DOHH2 (cell line): ENCODE data around the gene DPP10.

Experiments used
- H3F3A ChIP-seq: fragments of 200-600 bp; sonication (generic), shearing (Covaris generic); 2 replicates; pipeline ENCODE4 v1.6.0; 2016; ENCODE audit warnings: antibody characterized with exemption, mild to moderate bottlenecking; ENCODE audit not compliant: control insufficient read depth, insufficient read depth
- H3K27ac ChIP-seq: fragments of 200-600 bp; sonication (generic); 2 replicates; pipeline ENCODE4 v1.5.1; 2014; ENCODE audit warnings: low read depth, mild to moderate bottlenecking, low read length, moderate library complexity
- H3K27me3 ChIP-seq: fragments of 200-600 bp; sonication (generic); 2 replicates; pipeline ENCODE4 v1.6.1; 2014; ENCODE audit warnings: mild to moderate bottlenecking, low read length, mixed read lengths; ENCODE audit not compliant: control insufficient read depth
- H3K36me3 ChIP-seq: fragments of 200-600 bp; sonication (generic); 2 replicates; pipeline ENCODE4 v1.6.1; 2014; ENCODE audit warnings: mild to moderate bottlenecking, low read length, moderate library complexity, mixed read lengths; ENCODE audit not compliant: control insufficient read depth
- H3K4me1 ChIP-seq: fragments of 200-600 bp; sonication (generic); 2 replicates; pipeline ENCODE4 v1.6.1; 2014; ENCODE audit warnings: mild to moderate bottlenecking, low read length, mixed read lengths; ENCODE audit not compliant: control insufficient read depth
- H3K4me2 ChIP-seq: fragments of 200-600 bp; sonication (generic); 2 replicates; pipeline ENCODE4 v1.6.0; 2014; ENCODE audit warnings: mild to moderate bottlenecking, low read length, moderate library complexity
- H3K4me3 ChIP-seq: fragments of 200-600 bp; sonication (generic); 2 replicates; pipeline ENCODE4 v1.5.1; 2014; ENCODE audit warnings: mild to moderate bottlenecking, low read length, mixed read lengths
- H3K79me2 ChIP-seq: fragments of 200-600 bp; sonication (generic); 2 replicates; pipeline ENCODE4 v1.6.1; 2014; ENCODE audit warnings: mild to moderate bottlenecking, low read length, mixed read lengths; ENCODE audit not compliant: control insufficient read depth
- H3K9me2 ChIP-seq: fragments of 200-600 bp; sonication (generic); replicated peaks from 2 replicates; pipeline ENCODE4 v1.6.1; 2014; ENCODE audit warnings: mild to moderate bottlenecking, low read length, mixed read lengths; ENCODE audit not compliant: control insufficient read depth
- H3K9me3 ChIP-seq: fragments of 200-600 bp; sonication (generic); 2 replicates; pipeline ENCODE4 v1.6.1; 2014; ENCODE audit warnings: antibody characterized with exemption, low read length, mixed read lengths; ENCODE audit not compliant: control insufficient read depth, insufficient read depth
- H4K20me1 ChIP-seq: fragments of 200-600 bp; sonication (generic); 2 replicates; pipeline ENCODE4 v1.6.0; 2014; ENCODE audit warnings: low read depth, mild to moderate bottlenecking, antibody characterized with exemption, low read length, moderate library complexity; ENCODE audit not compliant: control insufficient read depth, insufficient read depth
- CTCF ChIP-seq: fragments of 200-600 bp; sonication (generic); IDR thresholded peaks from one replicate; pipeline ENCODE4 v1.5.1; 2014; ENCODE audit warnings: antibody characterized with exemption, mild to moderate bottlenecking, low read depth, low read length; ENCODE audit not compliant: poor library complexity, severe bottlenecking
- EZH2phosphoT487 ChIP-seq: fragments of 200-600 bp; sonication (generic); IDR thresholded peaks from 2 replicates; pipeline ENCODE4 v1.6.1; 2017; ENCODE audit warnings: borderline replicate concordance, mild to moderate bottlenecking, antibody characterized with exemption, low read length, moderate library complexity, mixed read lengths

Gene DPP10

DNA sequence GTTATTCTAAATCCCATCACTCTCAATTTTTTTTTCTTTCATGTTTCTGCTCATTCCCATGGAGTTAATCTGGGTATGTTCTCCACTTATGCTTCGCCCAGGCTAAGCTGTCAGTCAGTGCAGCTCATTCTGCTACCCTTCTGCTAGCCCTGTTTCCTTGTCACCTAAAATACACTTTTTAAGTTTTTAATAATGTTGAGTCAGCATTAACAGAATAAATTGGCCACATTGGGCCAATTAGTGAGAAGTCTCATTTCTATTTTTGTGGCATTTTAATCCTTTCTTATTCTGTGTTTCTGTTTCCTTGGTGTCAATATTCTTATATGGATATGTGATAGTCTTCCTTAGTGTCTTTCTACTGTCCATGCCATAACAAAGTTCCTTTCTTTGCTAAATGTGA lies 1126.2 kb downstream of the DPP10 start:
- Histone ChIP-seq H3K27ac (no peak overlapping the region), H3K79me2 (no peaks in the 10 kb centered on the region), H3K4me3 (no peak overlapping the region), H3K9me2 (no peaks in the 10 kb centered on the region), H3K9me3 (no peaks in the 10 kb centered on the region), H3K36me3 (no peaks in the 10 kb centered on the region), H3K4me1 (no peaks in the 10 kb centered on the region), H4K20me1 (no peaks in the 10 kb centered on the region), H3F3A (no peaks in the 10 kb centered on the region), H3K4me2 (no peak overlapping the region), H3K27me3 (no peaks in the 10 kb centered on the region)
- no peak for TF ChIP-seq EZH2phosphoT487
- no peak for TF ChIP-seq CTCF

GRCh38 chr2:115569547-115569946 lies 1127.1 kb downstream of the DPP10 start:
- TF ChIP-seq EZH2phosphoT487 (no peak), CTCF (no peak)
- Histone ChIP-seq H3F3A (no peaks in the 10 kb centered on the region), H3K9me2 (no peaks in the 10 kb centered on the region), H3K27me3 (no peaks in the 10 kb centered on the region), H3K4me1 (no peaks in the 10 kb centered on the region), H4K20me1 (no peaks in the 10 kb centered on the region), H3K36me3 (no peaks in the 10 kb centered on the region), H3K4me3 (no peak overlapping the region), H3K27ac (no peak overlapping the region), H3K4me2 (no peak overlapping the region), H3K9me3 (no peaks in the 10 kb centered on the region; the same call in 1 of the 2 replicates), H3K79me2 (no peaks in the 10 kb centered on the region)

DNA sequence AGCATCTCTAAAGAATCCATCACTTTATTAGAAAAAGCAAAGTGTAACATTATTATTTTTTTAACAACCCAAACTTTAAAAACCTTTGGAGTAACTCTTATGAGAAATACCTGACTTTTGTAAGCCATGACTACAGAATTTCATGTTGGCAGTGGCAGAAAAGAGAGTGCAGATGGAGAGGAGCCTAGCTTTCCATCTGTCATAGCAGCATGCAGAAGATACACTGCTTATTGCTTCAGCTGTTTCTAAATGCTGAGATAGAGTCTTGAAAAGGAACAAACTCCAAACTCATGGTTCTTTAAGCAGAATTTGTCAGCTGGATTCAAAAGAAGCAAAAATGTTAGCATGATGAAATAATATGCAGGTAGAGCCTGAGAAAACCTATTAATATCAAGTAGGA lies 1130.3 kb downstream of the DPP10 start:
- Histone ChIP-seq H3K9me3 (no peaks in the 10 kb centered on the region; the same call in 1 of the 2 replicates), H3K4me3 (no peak overlapping the region), H3K27ac (no peak overlapping the region), H3K79me2 (no peaks in the 10 kb centered on the region), H3K36me3 (no peaks in the 10 kb centered on the region), H3K27me3 (no peaks in the 10 kb centered on the region), H3K4me2 (no peak overlapping the region), H3K9me2 (no peaks in the 10 kb centered on the region), H3F3A (no peaks in the 10 kb centered on the region), H3K4me1 (no peaks in the 10 kb centered on the region), H4K20me1 (no peaks in the 10 kb centered on the region)
- no peak for TF ChIP-seq EZH2phosphoT487
- TF ChIP-seq CTCF, result no peak

DNA sequence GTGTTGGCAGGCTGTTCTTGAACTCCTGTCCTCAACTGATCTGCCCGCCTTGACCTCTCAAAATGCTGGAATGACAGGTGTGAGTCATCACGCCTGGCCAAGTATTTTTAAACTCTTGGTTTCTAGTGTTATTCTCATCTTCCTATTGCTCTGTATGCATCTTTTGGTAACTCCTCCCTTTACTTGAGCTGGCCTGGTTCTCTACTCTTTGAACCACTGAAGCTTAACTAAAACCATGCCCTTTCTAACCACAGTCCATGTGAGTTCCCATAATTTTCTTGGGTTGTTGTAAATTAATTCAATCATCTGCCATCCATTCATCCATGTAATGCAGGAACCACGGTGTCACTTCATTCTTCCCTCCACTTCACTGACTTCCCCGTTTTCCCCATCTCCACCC lies 1131.3 kb downstream of the DPP10 start:
- Histone ChIP-seq H3K9me3 (no peaks in the 10 kb centered on the region; the same call in 1 of the 2 replicates), H3K9me2 (no peaks in the 10 kb centered on the region), H3K27ac (no peak overlapping the region), H3K27me3 (no peaks in the 10 kb centered on the region), H3F3A (no peaks in the 10 kb centered on the region), H3K4me1 (no peaks in the 10 kb centered on the region), H3K36me3 (no peaks in the 10 kb centered on the region), H3K4me3 (no peak overlapping the region), H3K4me2 (no peak overlapping the region), H4K20me1 (no peaks in the 10 kb centered on the region), H3K79me2 (no peaks in the 10 kb centered on the region)
- no peak for TF ChIP-seq CTCF
- TF ChIP-seq EZH2phosphoT487, result no peak
